ENCODE data around the gene RARA. TPM values are rescaled to one million over a fixed set of nuclear protein-coding genes. Genes with fewer than 3 reads are reported as not detected.
A peak's percentile ranks its signal among the peaks of the same experiment; 100 is the strongest.
"Not testable (repeated sequence)": the region's sequence is repeated elsewhere in the genome, so short reads cannot be mapped to it uniquely, and the experiment has no call there.

RARA gene
- polyA plus RNA-seq, 1 experiment: 6.5 TPM

- no peaks in the 10 kb centered on the region for H3K36me3 ChIP-seq (ENCODE audit: control insufficient read depth, insufficient read depth, low read length)
- CTCF ChIA-PET: interaction anchor here (0.7 to 30.6 kb wide), 6 partner anchors 53 to 185 kb away, joined by 3 to 762 read pairs (median 12); partner anchors contain the start of gene GJD3
- POLR2A ChIA-PET: interaction anchor here (1.0 kb wide), 1 partner anchor 9 kb away, joined by 3 read pairs; no protein-coding TSS in a partner anchor
- no peak overlapping the region for H3K4me3 ChIP-seq (ENCODE audit: low read depth, low read length)
- TF ChIP-seq CTCF (IDR thresholded peaks at IDR 0.05; ENCODE audit: insufficient read depth, low read depth, low read length): no peak
- DNase-seq (ENCODE audit: low read depth): no peak
- H3K27me3 ChIP-seq (ENCODE audit: control insufficient read depth, insufficient read depth, low read length): no peaks in the 10 kb centered on the region
Observed at GRCh38 chr17:40298726-40299125, 10.3 kb upstream of the RARA start.

GRCh38 chr17:40299159-40299757 lies 9.7 kb upstream of the RARA start:
- CTCF ChIA-PET: interaction anchor here (0.6 to 30.6 kb wide), 9 partner anchors 53 to 234 kb away, joined by 3 to 762 read pairs (median 6); partner anchors contain the start of gene GJD3
- H3K4me3 ChIP-seq (ENCODE audit: low read depth, low read length); H3K27me3 ChIP-seq (ENCODE audit: control insufficient read depth, insufficient read depth, low read length); DNase-seq (ENCODE audit: low read depth); H3K36me3 ChIP-seq (ENCODE audit: control insufficient read depth, insufficient read depth, low read length): not testable (repeated sequence)
- POLR2A ChIA-PET: interaction anchor here (1.0 kb wide), 1 partner anchor 10 kb away, joined by 3 read pairs; no protein-coding TSS in a partner anchor

- no peak for DNase-seq (ENCODE audit: low read depth)
- no peaks in the 10 kb centered on the region for H3K36me3 ChIP-seq (ENCODE audit: control insufficient read depth, insufficient read depth, low read length)
- ChIA-PET CTCF (interaction anchor here (1.3 to 30.6 kb wide), 6 partner anchors 16 to 114 kb away, joined by 3 to 762 read pairs (median 18); partner anchors contain the start of gene GJD3), POLR2A (no interaction called here)
- 0 out of 2 replicates have a peak, but pooled peaks have one; percentile 9 for TF ChIP-seq CTCF (IDR thresholded peaks at IDR 0.05; ENCODE audit: insufficient read depth, low read depth, low read length)
- H3K4me3 ChIP-seq (ENCODE audit: low read depth, low read length): no peak overlapping the region
- H3K27me3 ChIP-seq (ENCODE audit: control insufficient read depth, insufficient read depth, low read length): no peaks in the 10 kb centered on the region
Observed at GRCh38 chr17:40301315-40301714, 7.7 kb upstream of the RARA start.

- CTCF ChIA-PET: interaction anchor here (0.8 to 30.6 kb wide), 25 partner anchors 8 to 554 kb away, joined by 3 to 762 read pairs (median 5); partner anchors contain the start of genes CDC6, GJD3 and TOP2A
- Histone ChIP-seq H3K4me3 (ENCODE audit: low read depth, low read length) (no peak overlapping the region), H3K27me3 (ENCODE audit: control insufficient read depth, insufficient read depth, low read length) (no peaks in the 10 kb centered on the region), H3K36me3 (ENCODE audit: control insufficient read depth, insufficient read depth, low read length) (no peaks in the 10 kb centered on the region)
- no peak for DNase-seq (ENCODE audit: low read depth)
- POLR2A ChIA-PET: interaction anchor here (0.6 to 1.0 kb wide), 3 partner anchors 15 to 84 kb away, joined by 3 to 5 read pairs (median 5); partner anchors contain the start of gene WIPF2
- peak; percentile 69 for TF ChIP-seq CTCF (IDR thresholded peaks at IDR 0.05; ENCODE audit: insufficient read depth, low read depth, low read length)
Observed at GRCh38 chr17:40303009-40303657, 5.8 kb upstream of the RARA start.

- ChIA-PET POLR2A (interaction anchor here (0.7 to 1.0 kb wide), 2 partner anchors 85 to 145 kb away, joined by 5 read pairs; partner anchors contain the start of gene WIPF2), CTCF (interaction anchor here (0.8 to 30.6 kb wide), 25 partner anchors 8 to 553 kb away, joined by 3 to 762 read pairs (median 6); partner anchors contain the start of genes CDC6, GJD3 and TOP2A)
- Histone ChIP-seq H3K4me3 (ENCODE audit: low read depth, low read length) (no peak overlapping the region), H3K36me3 (ENCODE audit: control insufficient read depth, insufficient read depth, low read length) (no peaks in the 10 kb centered on the region), H3K27me3 (ENCODE audit: control insufficient read depth, insufficient read depth, low read length) (no peaks in the 10 kb centered on the region)
- no peak for TF ChIP-seq CTCF (IDR thresholded peaks at IDR 0.05; ENCODE audit: insufficient read depth, low read depth, low read length)
- DNase-seq (ENCODE audit: low read depth): peak; percentile 51
Observed at GRCh38 chr17:40303708-40304551, 5.0 kb upstream of the RARA start.

GRCh38 chr17:40304552-40304863 lies 4.5 kb upstream of the RARA start:
- DNase-seq (ENCODE audit: low read depth): peak; percentile 94
- H3K36me3 ChIP-seq (ENCODE audit: control insufficient read depth, insufficient read depth, low read length); H3K27me3 ChIP-seq (ENCODE audit: control insufficient read depth, insufficient read depth, low read length); H3K4me3 ChIP-seq (ENCODE audit: low read depth, low read length): not testable (repeated sequence)
- POLR2A ChIA-PET: interaction anchor here (0.7 kb wide), 1 partner anchor 144 kb away, joined by 5 read pairs; no protein-coding TSS in a partner anchor
- CTCF ChIA-PET: interaction anchor here (0.8 to 30.6 kb wide), 13 partner anchors 14 to 255 kb away, joined by 3 to 762 read pairs (median 6); partner anchors contain the start of gene GJD3

GRCh38 chr17:40304866-40305265 lies 4.1 kb upstream of the RARA start:
- H3K27me3 ChIP-seq (ENCODE audit: control insufficient read depth, insufficient read depth, low read length); H3K36me3 ChIP-seq (ENCODE audit: control insufficient read depth, insufficient read depth, low read length); DNase-seq (ENCODE audit: low read depth); H3K4me3 ChIP-seq (ENCODE audit: low read depth, low read length): not testable (repeated sequence)
- ChIA-PET CTCF (interaction anchor here (0.7 to 30.6 kb wide), 14 partner anchors 14 to 377 kb away, joined by 3 to 762 read pairs (median 6); partner anchors contain the start of gene GJD3), POLR2A (interaction anchor here (0.7 kb wide), 1 partner anchor 144 kb away, joined by 5 read pairs; no protein-coding TSS in a partner anchor)
